G401 (cell line): ENCODE measurements around the gene TUBB4B. TPM values are rescaled to one million over a fixed set of nuclear protein-coding genes. Genes with fewer than 3 reads are reported as not detected.
A peak's percentile ranks its signal among the peaks of the same experiment; 100 is the strongest.

Experiments used
- DNase-seq: peaks from one replicate; pipeline ENCODE4 v3.0.0-alpha.2; 2015; ENCODE audit warnings: low spot score
- in situ Hi-C: cut with HindIII; loops from 2 replicates; pipeline ENCODE4 v1.10.0; 2016; ENCODE audit warnings: low sequenced_read_pairs, mixed read lengths
- total RNA-seq: library from RNA; depleted of rRNA; stranded (reverse); fragments of >200 nt; shearing (Covaris generic); gene quantifications from 2 replicates; pipeline ENCODE4 v1.2.3, GENCODE V29; 2014

Gene TUBB4B
- total RNA-seq, 1 experiment from 2014 or later = 1,012 TPM

GRCh38 chr9:137264067-137264466 is 23.0 kb downstream of the TUBB4B start:
- in situ Hi-C loops = no loop called here
- DNase-seq = no peak

GRCh38 chr9:137265496-137266161 is 24.5 kb downstream of the TUBB4B start:
- in situ Hi-C loops = no loop called here
- no peak for DNase-seq

GRCh38 chr9:137266162-137266527 is 25.1 kb downstream of the TUBB4B start:
- DNase-seq = no peak
- in situ Hi-C loops = no loop called here

- in situ Hi-C loops = no loop called here
- no peak for DNase-seq
Measured at GRCh38 chr9:137266585-137267453, 25.7 kb downstream of the TUBB4B start.

- DNase-seq = no peak
- in situ Hi-C loops = no loop called here
Measured at GRCh38 chr9:137267933-137268355, 26.9 kb downstream of the TUBB4B start.

- DNase-seq = no peak
Measured at GRCh38 chr9:137268538-137269201, 27.6 kb downstream of the TUBB4B start.

GRCh38 chr9:137269231-137269772 is 28.2 kb downstream of the TUBB4B start:
- in situ Hi-C loops = no loop called here
- no peak for DNase-seq

More at GRCh38 chr9:137268538-137269201, 27.6 kb downstream of the TUBB4B start:
- in situ Hi-C loops = no loop called here

GRCh38 chr9:137270929-137271695 is 30.0 kb downstream of the TUBB4B start:
- no peak for DNase-seq
- in situ Hi-C loops = no loop called here

- in situ Hi-C loops = no loop called here
- no peak for DNase-seq
Measured at GRCh38 chr9:137271696-137272076, 30.6 kb downstream of the TUBB4B start.

- in situ Hi-C loops = no loop called here
- no peak for DNase-seq
Measured at GRCh38 chr9:137272241-137273094, 31.4 kb downstream of the TUBB4B start.

GRCh38 chr9:137273095-137273490 is 32.0 kb downstream of the TUBB4B start:
- DNase-seq = no peak
- in situ Hi-C loops = no loop called here

- in situ Hi-C loops = no loop called here
- DNase-seq = no peak
Measured at GRCh38 chr9:137273611-137274320, 32.7 kb downstream of the TUBB4B start.

- DNase-seq = no peak
- in situ Hi-C loops = no loop called here
Measured at GRCh38 chr9:137275203-137275587, 34.1 kb downstream of the TUBB4B start.

- in situ Hi-C loops = no loop called here
- DNase-seq = no peak
Measured at GRCh38 chr9:137275588-137276472, 34.7 kb downstream of the TUBB4B start.

GRCh38 chr9:137276473-137277328 is 35.6 kb downstream of the TUBB4B start:
- DNase-seq = peak; percentile 23
- in situ Hi-C loops = no loop called here
